GM23338 (cell line): Measurements from ENCODE around the gene FEV. TPM values are rescaled to one million over a fixed set of nuclear protein-coding genes. Genes with fewer than 3 reads are reported as not detected.

Experiments
- ATAC-seq: fragments of 200-7000 bp; cut with Tn5 transposase; 3 replicates; pipeline ENCODE4 v1.9.1; 2020
- DNase-seq: peaks from one replicate; pipeline ENCODE4 v3.0.0-alpha.2; 2015; ENCODE audit warnings: low spot score
- H2AFZ ChIP-seq: fragments of 200-600 bp; sonication (generic); 2 replicates; pipeline ENCODE4 v1.8.0; 2016; ENCODE audit warnings: antibody characterized with exemption, mild to moderate bottlenecking, moderate library complexity
- H3F3A ChIP-seq: fragments of 200-600 bp; sonication (generic); replicated peaks from 2 replicates; pipeline ENCODE4 v1.8.0; 2017; ENCODE audit warnings: antibody characterized with exemption, mixed run types, low read depth
- H3K27ac ChIP-seq: fragments of 200-600 bp; sonication (generic); 2 replicates; pipeline ENCODE4 v1.6.1; 2016; ENCODE audit warnings: low read depth
- H3K27me3 ChIP-seq: fragments of 200-600 bp; sonication (generic); 2 replicates; pipeline ENCODE4 v1.8.0; 2016; ENCODE audit warnings: mild to moderate bottlenecking, mixed run types, moderate library complexity; ENCODE audit not compliant: insufficient read depth
- H3K36me3 ChIP-seq: fragments of 200-600 bp; sonication (generic); 2 replicates; pipeline ENCODE4 v1.8.0; 2016; ENCODE audit warnings: mild to moderate bottlenecking; ENCODE audit not compliant: insufficient read depth
- H3K4me1 ChIP-seq: fragments of 200-600 bp; sonication (generic); 2 replicates; pipeline ENCODE4 v1.8.0; 2016; ENCODE audit warnings: mild to moderate bottlenecking, moderate library complexity; ENCODE audit not compliant: insufficient read depth
- H3K4me2 ChIP-seq: fragments of 200-600 bp; sonication (generic); 2 replicates; pipeline ENCODE4 v1.7.1; 2017; ENCODE audit warnings: mixed run types
- H3K4me3 ChIP-seq: fragments of 200-600 bp; sonication (generic); 2 replicates; pipeline ENCODE4 v1.6.1; 2016; ENCODE audit warnings: mixed run types
- H3K79me2 ChIP-seq: fragments of 200-600 bp; sonication (generic); replicated peaks from 2 replicates; pipeline ENCODE4 v1.8.0; 2017; ENCODE audit warnings: mild to moderate bottlenecking; ENCODE audit not compliant: insufficient read depth
- H3K9me2 ChIP-seq: fragments of 200-600 bp; sonication (generic); 2 replicates; pipeline ENCODE4 v1.8.0; 2017; ENCODE audit not compliant: insufficient read depth
- H4K20me1 ChIP-seq: fragments of 200-600 bp; sonication (generic); replicated peaks from 2 replicates; pipeline ENCODE4 v1.8.0; 2017; ENCODE audit warnings: mild to moderate bottlenecking; ENCODE audit not compliant: insufficient read depth
- H3K27ac Mint-ChIP-seq: 2 replicates; pipeline ENCODE4 v1.8.0; 2020; ENCODE audit warnings: inconsistent platforms, mild to moderate bottlenecking, moderate library complexity, mixed read lengths
- H3K27me3 Mint-ChIP-seq: 3 replicates; pipeline ENCODE4 v1.8.0; 2022; ENCODE audit warnings: low read depth, mild to moderate bottlenecking, moderate library complexity, mixed read lengths, inconsistent platforms; ENCODE audit not compliant: insufficient read depth, poor library complexity
- H3K36me3 Mint-ChIP-seq: 3 replicates; pipeline ENCODE4 v1.8.0; 2021; ENCODE audit warnings: low read depth, mild to moderate bottlenecking, inconsistent platforms, moderate library complexity, mixed read lengths
- H3K4me1 Mint-ChIP-seq: 3 replicates; pipeline ENCODE4 v1.8.0; 2020; ENCODE audit warnings: mild to moderate bottlenecking, inconsistent platforms, mixed read lengths
- H3K4me3 Mint-ChIP-seq: 3 replicates; pipeline ENCODE4 v1.8.0; 2021; ENCODE audit warnings: moderate library complexity, mild to moderate bottlenecking, inconsistent platforms, mixed read lengths
- H3K9me3 Mint-ChIP-seq: 3 replicates; pipeline ENCODE4 v1.8.0; 2020; ENCODE audit warnings: moderate library complexity, mild to moderate bottlenecking, inconsistent platforms, mixed read lengths
- CREB1 ChIP-seq: fragments of 250-450 bp; sonication (Bioruptor Pico); IDR thresholded peaks from 2 replicates; pipeline ENCODE4 v1.5.0; 2020; ENCODE audit warnings: low read depth, mild to moderate bottlenecking, moderate library complexity
- EZH2 ChIP-seq: fragments of 200-600 bp; sonication (generic); IDR thresholded peaks from one replicate; pipeline ENCODE4 v1.8.0; 2017; ENCODE audit warnings: antibody characterized with exemption, mild to moderate bottlenecking, low read depth; ENCODE audit not compliant: unreplicated experiment
- EZH2phosphoT487 ChIP-seq: fragments of 200-600 bp; sonication (generic); IDR thresholded peaks from one replicate; pipeline ENCODE4 v1.8.1; 2018; ENCODE audit warnings: antibody characterized with exemption; ENCODE audit not compliant: unreplicated experiment
- JUNB ChIP-seq: IDR thresholded peaks from one replicate; pipeline ENCODE4 v1.6.1; 2016; ENCODE audit warnings: antibody characterized with exemption; ENCODE audit not compliant: unreplicated experiment
- NANOG ChIP-seq: IDR thresholded peaks from 2 replicates; pipeline ENCODE4 v1.6.1; 2016; ENCODE audit warnings: antibody characterized with exemption, borderline replicate concordance
- ZNF331 ChIP-seq: fragments of 250-450 bp; sonication (Bioruptor Pico); IDR thresholded peaks from 2 replicates; pipeline ENCODE4 v1.5.0; 2020; ENCODE audit warnings: low read depth, mild to moderate bottlenecking, moderate library complexity
- polyA plus RNA-seq: library from polyadenylated mRNA; unstranded; fragments of >200 nt; fragmentation: Nextera tagmentation; extraction: Ambion mirVana; gene quantifications from 2 replicates; pipeline ENCODE4 v1.2.1, GENCODE V29; 2016
- total RNA-seq: library from RNA; depleted of rRNA; stranded (reverse); fragments of >200 nt; shearing (Covaris generic); gene quantifications from 2 replicates; pipeline ENCODE4 v1.2.3, GENCODE V29; 2014
- TF ChIP-seq, protein P1 (sequence below), 2 experiments: fragments of 200-600 bp in 1 of 2; sonication (generic) in 1 of 2; conservative IDR thresholded peaks; 2 replicates each; pipeline versions ENCODE4 v1.5.1 to v1.6.1; 2016 to 2017; ENCODE audit warnings: antibody characterized with exemption in 2 of 2, low read depth in 2 of 2, mild to moderate bottlenecking in 2 of 2, moderate library complexity in 1 of 2
- TF ChIP-seq, protein P2 (sequence below): IDR thresholded peaks from 2 replicates; pipeline ENCODE4 v1.6.1; 2016; ENCODE audit warnings: antibody characterized with exemption
- TF ChIP-seq, protein P3 (sequence below): IDR thresholded peaks from one replicate; pipeline ENCODE4 v1.6.1; 2018; ENCODE audit warnings: antibody characterized with exemption; ENCODE audit not compliant: unreplicated experiment
- TF ChIP-seq, protein P4 (sequence below): fragments of 250-450 bp; sonication (Bioruptor Pico); IDR thresholded peaks from 2 replicates; pipeline ENCODE4 v1.5.0; 2020; ENCODE audit warnings: mild to moderate bottlenecking, moderate library complexity

Gene FEV
- total and polyA plus RNA-seq, 2 experiments from 2014 or later, result not detected

DNA sequence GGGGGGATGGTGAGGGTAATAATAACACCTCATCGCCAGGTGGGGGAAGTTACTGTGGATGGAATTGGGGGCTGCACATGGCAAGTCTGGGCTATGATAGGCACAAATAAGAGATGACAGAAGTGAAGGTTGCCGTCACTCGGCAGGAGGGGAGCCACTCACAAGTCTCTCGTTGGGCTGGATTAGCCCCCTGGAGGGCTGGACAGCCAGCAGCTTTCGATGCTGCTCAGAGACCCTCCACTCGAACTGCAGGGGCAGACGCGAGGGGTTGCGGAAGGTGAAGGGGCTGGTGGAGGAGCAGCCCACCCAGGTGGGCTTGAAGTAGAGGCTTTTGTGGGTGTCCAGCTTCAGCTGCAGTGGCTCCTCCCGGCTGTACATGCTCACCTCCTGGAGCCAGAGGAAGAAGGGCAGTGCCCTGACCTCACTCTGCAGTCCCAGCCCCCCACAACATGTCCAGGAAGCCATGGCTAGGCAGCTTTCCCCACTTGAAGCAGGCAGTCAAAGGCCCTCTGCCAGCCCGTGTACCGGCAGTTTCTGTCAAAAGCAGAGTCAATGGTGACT lies 38.1 kb upstream of the FEV start:
- H3K4me1 ChIP-seq, result no peaks in the 10 kb centered on the region
- no peaks in the 10 kb centered on the region for H4K20me1 ChIP-seq
- ATAC-seq (no peak), DNase-seq (no peak)
- no peak overlapping the region for H3K27ac ChIP-seq
- TF ChIP-seq JUNB (no peak), EZH2phosphoT487 (no peak), EZH2 (no peak), ZNF331 (no peak), CREB1 (CRISPR knock-in tag) (no peak), NANOG (no peak)
- TF ChIP-seq, protein P1, sequence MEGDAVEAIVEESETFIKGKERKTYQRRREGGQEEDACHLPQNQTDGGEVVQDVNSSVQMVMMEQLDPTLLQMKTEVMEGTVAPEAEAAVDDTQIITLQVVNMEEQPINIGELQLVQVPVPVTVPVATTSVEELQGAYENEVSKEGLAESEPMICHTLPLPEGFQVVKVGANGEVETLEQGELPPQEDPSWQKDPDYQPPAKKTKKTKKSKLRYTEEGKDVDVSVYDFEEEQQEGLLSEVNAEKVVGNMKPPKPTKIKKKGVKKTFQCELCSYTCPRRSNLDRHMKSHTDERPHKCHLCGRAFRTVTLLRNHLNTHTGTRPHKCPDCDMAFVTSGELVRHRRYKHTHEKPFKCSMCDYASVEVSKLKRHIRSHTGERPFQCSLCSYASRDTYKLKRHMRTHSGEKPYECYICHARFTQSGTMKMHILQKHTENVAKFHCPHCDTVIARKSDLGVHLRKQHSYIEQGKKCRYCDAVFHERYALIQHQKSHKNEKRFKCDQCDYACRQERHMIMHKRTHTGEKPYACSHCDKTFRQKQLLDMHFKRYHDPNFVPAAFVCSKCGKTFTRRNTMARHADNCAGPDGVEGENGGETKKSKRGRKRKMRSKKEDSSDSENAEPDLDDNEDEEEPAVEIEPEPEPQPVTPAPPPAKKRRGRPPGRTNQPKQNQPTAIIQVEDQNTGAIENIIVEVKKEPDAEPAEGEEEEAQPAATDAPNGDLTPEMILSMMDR (conservative IDR thresholded peaks at IDR 0.05; ENCODE audit: low read depth in 2 of 2), result no peak
- TF ChIP-seq, protein P2, sequence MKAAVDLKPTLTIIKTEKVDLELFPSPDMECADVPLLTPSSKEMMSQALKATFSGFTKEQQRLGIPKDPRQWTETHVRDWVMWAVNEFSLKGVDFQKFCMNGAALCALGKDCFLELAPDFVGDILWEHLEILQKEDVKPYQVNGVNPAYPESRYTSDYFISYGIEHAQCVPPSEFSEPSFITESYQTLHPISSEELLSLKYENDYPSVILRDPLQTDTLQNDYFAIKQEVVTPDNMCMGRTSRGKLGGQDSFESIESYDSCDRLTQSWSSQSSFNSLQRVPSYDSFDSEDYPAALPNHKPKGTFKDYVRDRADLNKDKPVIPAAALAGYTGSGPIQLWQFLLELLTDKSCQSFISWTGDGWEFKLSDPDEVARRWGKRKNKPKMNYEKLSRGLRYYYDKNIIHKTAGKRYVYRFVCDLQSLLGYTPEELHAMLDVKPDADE, result no peak
- TF ChIP-seq, protein P3, sequence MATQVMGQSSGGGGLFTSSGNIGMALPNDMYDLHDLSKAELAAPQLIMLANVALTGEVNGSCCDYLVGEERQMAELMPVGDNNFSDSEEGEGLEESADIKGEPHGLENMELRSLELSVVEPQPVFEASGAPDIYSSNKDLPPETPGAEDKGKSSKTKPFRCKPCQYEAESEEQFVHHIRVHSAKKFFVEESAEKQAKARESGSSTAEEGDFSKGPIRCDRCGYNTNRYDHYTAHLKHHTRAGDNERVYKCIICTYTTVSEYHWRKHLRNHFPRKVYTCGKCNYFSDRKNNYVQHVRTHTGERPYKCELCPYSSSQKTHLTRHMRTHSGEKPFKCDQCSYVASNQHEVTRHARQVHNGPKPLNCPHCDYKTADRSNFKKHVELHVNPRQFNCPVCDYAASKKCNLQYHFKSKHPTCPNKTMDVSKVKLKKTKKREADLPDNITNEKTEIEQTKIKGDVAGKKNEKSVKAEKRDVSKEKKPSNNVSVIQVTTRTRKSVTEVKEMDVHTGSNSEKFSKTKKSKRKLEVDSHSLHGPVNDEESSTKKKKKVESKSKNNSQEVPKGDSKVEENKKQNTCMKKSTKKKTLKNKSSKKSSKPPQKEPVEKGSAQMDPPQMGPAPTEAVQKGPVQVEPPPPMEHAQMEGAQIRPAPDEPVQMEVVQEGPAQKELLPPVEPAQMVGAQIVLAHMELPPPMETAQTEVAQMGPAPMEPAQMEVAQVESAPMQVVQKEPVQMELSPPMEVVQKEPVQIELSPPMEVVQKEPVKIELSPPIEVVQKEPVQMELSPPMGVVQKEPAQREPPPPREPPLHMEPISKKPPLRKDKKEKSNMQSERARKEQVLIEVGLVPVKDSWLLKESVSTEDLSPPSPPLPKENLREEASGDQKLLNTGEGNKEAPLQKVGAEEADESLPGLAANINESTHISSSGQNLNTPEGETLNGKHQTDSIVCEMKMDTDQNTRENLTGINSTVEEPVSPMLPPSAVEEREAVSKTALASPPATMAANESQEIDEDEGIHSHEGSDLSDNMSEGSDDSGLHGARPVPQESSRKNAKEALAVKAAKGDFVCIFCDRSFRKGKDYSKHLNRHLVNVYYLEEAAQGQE, result no peak
- TF ChIP-seq, protein P4, sequence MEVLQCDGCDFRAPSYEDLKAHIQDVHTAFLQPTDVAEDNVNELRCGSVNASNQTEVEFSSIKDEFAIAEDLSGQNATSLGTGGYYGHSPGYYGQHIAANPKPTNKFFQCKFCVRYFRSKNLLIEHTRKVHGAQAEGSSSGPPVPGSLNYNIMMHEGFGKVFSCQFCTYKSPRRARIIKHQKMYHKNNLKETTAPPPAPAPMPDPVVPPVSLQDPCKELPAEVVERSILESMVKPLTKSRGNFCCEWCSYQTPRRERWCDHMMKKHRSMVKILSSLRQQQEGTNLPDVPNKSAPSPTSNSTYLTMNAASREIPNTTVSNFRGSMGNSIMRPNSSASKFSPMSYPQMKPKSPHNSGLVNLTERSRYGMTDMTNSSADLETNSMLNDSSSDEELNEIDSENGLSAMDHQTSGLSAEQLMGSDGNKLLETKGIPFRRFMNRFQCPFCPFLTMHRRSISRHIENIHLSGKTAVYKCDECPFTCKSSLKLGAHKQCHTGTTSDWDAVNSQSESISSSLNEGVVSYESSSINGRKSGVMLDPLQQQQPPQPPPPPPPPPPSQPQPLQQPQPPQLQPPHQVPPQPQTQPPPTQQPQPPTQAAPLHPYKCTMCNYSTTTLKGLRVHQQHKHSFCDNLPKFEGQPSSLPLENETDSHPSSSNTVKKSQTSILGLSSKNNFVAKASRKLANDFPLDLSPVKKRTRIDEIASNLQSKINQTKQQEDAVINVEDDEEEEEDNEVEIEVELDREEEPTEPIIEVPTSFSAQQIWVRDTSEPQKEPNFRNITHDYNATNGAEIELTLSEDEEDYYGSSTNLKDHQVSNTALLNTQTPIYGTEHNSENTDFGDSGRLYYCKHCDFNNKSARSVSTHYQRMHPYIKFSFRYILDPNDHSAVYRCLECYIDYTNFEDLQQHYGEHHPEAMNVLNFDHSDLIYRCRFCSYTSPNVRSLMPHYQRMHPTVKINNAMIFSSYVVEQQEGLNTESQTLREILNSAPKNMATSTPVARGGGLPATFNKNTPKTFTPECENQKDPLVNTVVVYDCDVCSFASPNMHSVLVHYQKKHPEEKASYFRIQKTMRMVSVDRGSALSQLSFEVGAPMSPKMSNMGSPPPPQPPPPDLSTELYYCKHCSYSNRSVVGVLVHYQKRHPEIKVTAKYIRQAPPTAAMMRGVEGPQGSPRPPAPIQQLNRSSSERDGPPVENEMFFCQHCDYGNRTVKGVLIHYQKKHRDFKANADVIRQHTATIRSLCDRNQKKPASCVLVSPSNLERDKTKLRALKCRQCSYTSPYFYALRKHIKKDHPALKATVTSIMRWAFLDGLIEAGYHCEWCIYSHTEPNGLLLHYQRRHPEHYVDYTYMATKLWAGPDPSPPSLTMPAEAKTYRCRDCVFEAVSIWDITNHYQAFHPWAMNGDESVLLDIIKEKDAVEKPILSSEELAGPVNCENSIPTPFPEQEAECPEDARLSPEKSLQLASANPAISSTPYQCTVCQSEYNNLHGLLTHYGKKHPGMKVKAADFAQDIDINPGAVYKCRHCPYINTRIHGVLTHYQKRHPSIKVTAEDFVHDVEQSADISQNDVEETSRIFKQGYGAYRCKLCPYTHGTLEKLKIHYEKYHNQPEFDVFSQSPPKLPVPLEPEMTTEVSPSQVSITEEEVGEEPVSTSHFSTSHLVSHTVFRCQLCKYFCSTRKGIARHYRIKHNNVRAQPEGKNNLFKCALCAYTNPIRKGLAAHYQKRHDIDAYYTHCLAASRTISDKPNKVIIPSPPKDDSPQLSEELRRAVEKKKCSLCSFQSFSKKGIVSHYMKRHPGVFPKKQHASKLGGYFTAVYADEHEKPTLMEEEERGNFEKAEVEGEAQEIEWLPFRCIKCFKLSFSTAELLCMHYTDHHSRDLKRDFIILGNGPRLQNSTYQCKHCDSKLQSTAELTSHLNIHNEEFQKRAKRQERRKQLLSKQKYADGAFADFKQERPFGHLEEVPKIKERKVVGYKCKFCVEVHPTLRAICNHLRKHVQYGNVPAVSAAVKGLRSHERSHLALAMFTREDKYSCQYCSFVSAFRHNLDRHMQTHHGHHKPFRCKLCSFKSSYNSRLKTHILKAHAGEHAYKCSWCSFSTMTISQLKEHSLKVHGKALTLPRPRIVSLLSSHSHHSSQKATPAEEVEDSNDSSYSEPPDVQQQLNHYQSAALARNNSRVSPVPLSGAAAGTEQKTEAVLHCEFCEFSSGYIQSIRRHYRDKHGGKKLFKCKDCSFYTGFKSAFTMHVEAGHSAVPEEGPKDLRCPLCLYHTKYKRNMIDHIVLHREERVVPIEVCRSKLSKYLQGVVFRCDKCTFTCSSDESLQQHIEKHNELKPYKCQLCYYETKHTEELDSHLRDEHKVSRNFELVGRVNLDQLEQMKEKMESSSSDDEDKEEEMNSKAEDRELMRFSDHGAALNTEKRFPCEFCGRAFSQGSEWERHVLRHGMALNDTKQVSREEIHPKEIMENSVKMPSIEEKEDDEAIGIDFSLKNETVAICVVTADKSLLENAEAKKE (CRISPR knock-in tag), result no peak
- no peaks in the 10 kb centered on the region for H3K79me2 ChIP-seq
- H3K4me3 Mint-ChIP-seq, result no peak overlapping the region
- H3K27me3 ChIP-seq, result no peaks in the 10 kb centered on the region
- H3K9me3 Mint-ChIP-seq, result no peaks in the 10 kb centered on the region
- no peak overlapping the region for H3K4me3 ChIP-seq
- no peak overlapping the region for H3K27ac Mint-ChIP-seq
- H3K4me1 Mint-ChIP-seq, result no peaks in the 10 kb centered on the region; the same call in 2 of the 3 replicates
- H3K27me3 Mint-ChIP-seq, result peaks cover 5% of the 10 kb centered on the region
- no peak overlapping the region for H2AFZ ChIP-seq
- H3K4me2 ChIP-seq, result no peak overlapping the region
- no peaks in the 10 kb centered on the region for H3K36me3 ChIP-seq
- H3K36me3 Mint-ChIP-seq, result no peaks in the 10 kb centered on the region
- no peaks in the 10 kb centered on the region for H3F3A ChIP-seq
- H3K9me2 ChIP-seq, result no peaks in the 10 kb centered on the region
